GM23248 (cell line): ENCODE results near the gene MARS2.

ENCODE experiments used
- EZH2 ChIP-seq: fragments of 200-600 bp; sonication (generic); IDR thresholded peaks from 2 replicates; pipeline ENCODE4 v1.6.1; 2018; ENCODE audit warnings: antibody characterized with exemption, mild to moderate bottlenecking; ENCODE audit not compliant: insufficient read depth, poor library complexity, severe bottlenecking
- EZH2phosphoT487 ChIP-seq: fragments of 200-600 bp; sonication (generic); IDR thresholded peaks from 2 replicates; pipeline ENCODE4 v1.6.1; 2018; ENCODE audit warnings: antibody characterized with exemption, moderate library complexity, mild to moderate bottlenecking, low read depth; ENCODE audit not compliant: insufficient read depth

GRCh38 chr2:197727011-197727410 lies 21.8 kb downstream of the MARS2 start:
- TF ChIP-seq EZH2: no peak
- no peak for TF ChIP-seq EZH2phosphoT487
